Chondrocyte (in vitro differentiated cells): ENCODE results near the gene PIP4K2C. TPM values are rescaled to one million over a fixed set of nuclear protein-coding genes. Genes with fewer than 3 reads are reported as not detected.
A peak's percentile ranks its signal among the peaks of the same experiment; 100 is the strongest.

Experiments used
- DNase-seq: peaks from one replicate; pipeline ENCODE4 v3.0.0; 2021; ENCODE audit warnings: mixed read lengths, low spot score
- H3K27ac Mint-ChIP-seq: one replicate; pipeline ENCODE4 v1.8.0; 2021; ENCODE audit warnings: mild to moderate bottlenecking, moderate library complexity, mixed read lengths; ENCODE audit not compliant: unreplicated experiment
- H3K27me3 Mint-ChIP-seq: 2 replicates; pipeline ENCODE4 v1.8.0; 2021; ENCODE audit warnings: low read depth, mixed read lengths
- H3K36me3 Mint-ChIP-seq: 2 replicates; pipeline ENCODE4 v1.8.0; 2021; ENCODE audit warnings: low read depth, mixed read lengths
- H3K4me1 Mint-ChIP-seq: 2 replicates; pipeline ENCODE4 v1.8.0; 2021; ENCODE audit warnings: low read depth, mild to moderate bottlenecking, mixed read lengths
- H3K4me3 Mint-ChIP-seq: one replicate; pipeline ENCODE4 v1.8.0; 2021; ENCODE audit warnings: mild to moderate bottlenecking, moderate library complexity, mixed read lengths; ENCODE audit not compliant: unreplicated experiment
- H3K9me3 Mint-ChIP-seq: 2 replicates; pipeline ENCODE4 v1.8.0; 2021; ENCODE audit warnings: low read depth, mixed read lengths
- CTCF ChIP-seq: fragments of 200-600 bp; sonication (generic); IDR thresholded peaks from 2 replicates; pipeline ENCODE4 v1.5.0; 2021; ENCODE audit warnings: antibody characterized with exemption, mild to moderate bottlenecking, moderate library complexity
- total RNA-seq: library from RNA; stranded (reverse); gene quantifications from 3 replicates; pipeline ENCODE4 v1.2.1, GENCODE V29; 2021

PIP4K2C gene
- total RNA-seq, 1 donor from 2014 or later = 33.1 TPM

- no peaks in the 10 kb centered on the region for H3K9me3 Mint-ChIP-seq
- H3K4me1 Mint-ChIP-seq = peaks cover 27% of the 10 kb centered on the region
- peaks cover 38% of the 10 kb centered on the region for H3K27me3 Mint-ChIP-seq
- peak overlapping the region; percentile 74 for H3K4me3 Mint-ChIP-seq
- no peak for TF ChIP-seq CTCF
- no peak for DNase-seq
- peaks cover 23% of the 10 kb centered on the region for H3K36me3 Mint-ChIP-seq
- no peak overlapping the region for H3K27ac Mint-ChIP-seq
Measured at GRCh38 chr12:57620245-57620935, 29.4 kb downstream of the PIP4K2C start.

GRCh38 chr12:57620936-57621496 lies 30.0 kb downstream of the PIP4K2C start:
- Mint-ChIP-seq H3K36me3 (peaks cover 23% of the 10 kb centered on the region), H3K9me3 (no peaks in the 10 kb centered on the region), H3K27me3 (peaks cover 38% of the 10 kb centered on the region), H3K27ac (no peak overlapping the region), H3K4me1 (peaks cover 26% of the 10 kb centered on the region), H3K4me3 (peak overlapping the region; percentile 74)
- DNase-seq = no peak
- TF ChIP-seq CTCF = no peak

- H3K4me3 Mint-ChIP-seq = peak overlapping the region; percentile 74
- H3K27ac Mint-ChIP-seq = no peak overlapping the region
- peaks cover 20% of the 10 kb centered on the region for H3K36me3 Mint-ChIP-seq
- peak; percentile 99 for TF ChIP-seq CTCF
- peaks cover 38% of the 10 kb centered on the region for H3K27me3 Mint-ChIP-seq
- peaks cover 19% of the 10 kb centered on the region for H3K4me1 Mint-ChIP-seq
- DNase-seq = no peak
- H3K9me3 Mint-ChIP-seq = no peaks in the 10 kb centered on the region
Measured at GRCh38 chr12:57621497-57622292, 30.7 kb downstream of the PIP4K2C start.

- Mint-ChIP-seq H3K27me3 (peaks cover 38% of the 10 kb centered on the region), H3K27ac (no peak overlapping the region), H3K4me3 (no peak overlapping the region), H3K36me3 (peaks cover 19% of the 10 kb centered on the region), H3K9me3 (no peaks in the 10 kb centered on the region), H3K4me1 (peaks cover 18% of the 10 kb centered on the region)
- TF ChIP-seq CTCF = no peak
- no peak for DNase-seq
Measured at GRCh38 chr12:57622293-57623245, 31.6 kb downstream of the PIP4K2C start.
